Glutamatergic neuron (in vitro differentiated cells): ENCODE data around the gene CERS2. TPM values are rescaled to one million over a fixed set of nuclear protein-coding genes. Genes with fewer than 3 reads are reported as not detected.

Experiments
- DNase-seq: peaks from one replicate; pipeline ENCODE4 v3.0.0; 2022
- H3K27ac Mint-ChIP-seq: one replicate; pipeline ENCODE4 v1.8.0; 2020; ENCODE audit warnings: mild to moderate bottlenecking, mixed read lengths, inconsistent platforms; ENCODE audit not compliant: unreplicated experiment
- H3K27me3 Mint-ChIP-seq: one replicate; pipeline ENCODE4 v1.8.0; 2020; ENCODE audit warnings: mild to moderate bottlenecking, moderate library complexity, mixed read lengths, inconsistent platforms; ENCODE audit not compliant: unreplicated experiment
- H3K36me3 Mint-ChIP-seq: one replicate; pipeline ENCODE4 v1.8.0; 2020; ENCODE audit warnings: mild to moderate bottlenecking, mixed read lengths, inconsistent platforms; ENCODE audit not compliant: unreplicated experiment
- H3K4me1 Mint-ChIP-seq: one replicate; pipeline ENCODE4 v1.8.0; 2020; ENCODE audit warnings: mild to moderate bottlenecking, low read depth, mixed read lengths, inconsistent platforms; ENCODE audit not compliant: unreplicated experiment
- H3K4me3 Mint-ChIP-seq: one replicate; pipeline ENCODE4 v1.8.0; 2020; ENCODE audit warnings: mild to moderate bottlenecking, mixed read lengths, inconsistent platforms; ENCODE audit not compliant: unreplicated experiment
- H3K9me3 Mint-ChIP-seq: one replicate; pipeline ENCODE4 v1.8.0; 2020; ENCODE audit warnings: mild to moderate bottlenecking, moderate library complexity, mixed read lengths, inconsistent platforms; ENCODE audit not compliant: unreplicated experiment
- CTCF ChIP-seq: fragments of 200-600 bp; sonication (generic); IDR thresholded peaks from one replicate; pipeline ENCODE4 v1.5.0; 2021; ENCODE audit not compliant: partially characterized antibody, unreplicated experiment
- total RNA-seq: library from RNA; stranded (reverse); fragmentation: NEBNext Ultra II Directional; extraction: Animal tissue kit (Norgen Biotek cat#: 25700); gene quantifications from one replicate; pipeline ENCODE4 v1.2.1, GENCODE V29; 2021; ENCODE audit not compliant: unreplicated experiment

CERS2 gene
- total RNA-seq, 1 donor from 2014 or later: 94.2 TPM

- Mint-ChIP-seq H3K9me3 (peaks cover 2% of the 10 kb centered on the region), H3K36me3 (peaks cover 5% of the 10 kb centered on the region), H3K27me3 (peaks cover 6% of the 10 kb centered on the region), H3K4me3 (no peak overlapping the region), H3K4me1 (peaks cover 15% of the 10 kb centered on the region), H3K27ac (no peak overlapping the region)
- TF ChIP-seq CTCF: no peak
- DNase-seq: no peak
Measured at GRCh38 chr1:151001602-151002001, 27.0 kb upstream of the CERS2 start.

DNA sequence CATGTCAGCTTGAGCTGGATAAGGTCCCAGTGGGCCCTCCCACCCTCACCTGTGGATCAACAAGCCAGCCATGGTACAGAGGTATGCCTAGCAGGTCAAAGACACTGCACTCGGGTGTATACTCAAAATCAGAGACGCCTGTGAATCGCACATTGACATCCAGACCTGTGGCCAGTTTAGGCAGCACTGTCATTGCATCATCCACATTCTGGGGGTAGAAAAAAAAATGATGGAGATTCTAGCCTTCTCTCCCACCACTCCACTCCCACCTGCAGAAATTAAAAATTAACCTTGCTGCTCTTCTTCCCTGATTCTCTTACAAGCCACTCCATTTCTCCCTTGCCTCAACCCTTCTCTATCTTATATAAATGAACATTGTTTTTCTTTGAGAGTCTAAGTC is 25.8 kb upstream of the CERS2 start:
- no peak overlapping the region for H3K27ac Mint-ChIP-seq
- H3K4me3 Mint-ChIP-seq: no peak overlapping the region
- no peak for TF ChIP-seq CTCF
- peaks cover 3% of the 10 kb centered on the region for H3K27me3 Mint-ChIP-seq
- no peak for DNase-seq
- peaks cover 5% of the 10 kb centered on the region for H3K36me3 Mint-ChIP-seq
- H3K4me1 Mint-ChIP-seq: peaks cover 8% of the 10 kb centered on the region
- H3K9me3 Mint-ChIP-seq: peaks cover 2% of the 10 kb centered on the region

DNA sequence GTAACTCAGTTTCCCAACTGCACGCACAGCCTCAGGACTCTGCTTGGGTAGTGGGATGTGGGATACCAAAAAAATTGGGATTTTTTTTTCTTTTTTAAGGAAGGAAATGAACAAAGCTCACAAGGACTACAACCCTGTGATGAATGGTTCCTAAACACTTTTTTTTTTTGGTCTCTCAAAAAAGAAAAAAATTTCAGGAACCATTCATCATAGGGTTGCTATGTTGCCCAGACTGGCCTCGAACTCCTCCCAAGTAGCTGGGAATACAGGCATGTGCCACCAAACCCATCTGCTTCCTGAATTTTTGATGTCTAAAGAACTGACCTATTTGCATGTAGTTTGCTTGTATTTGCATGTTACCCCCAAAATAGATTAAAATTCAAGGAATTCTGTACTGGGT is 25.3 kb upstream of the CERS2 start:
- Mint-ChIP-seq H3K27me3 (peaks cover 2% of the 10 kb centered on the region), H3K4me3 (no peak overlapping the region), H3K9me3 (peaks cover 2% of the 10 kb centered on the region), H3K36me3 (peaks cover 5% of the 10 kb centered on the region), H3K4me1 (peaks cover 7% of the 10 kb centered on the region), H3K27ac (no peak overlapping the region)
- no peak for DNase-seq
- no peak for TF ChIP-seq CTCF

- H3K4me1 Mint-ChIP-seq: peaks cover 7% of the 10 kb centered on the region
- no peak overlapping the region for H3K27ac Mint-ChIP-seq
- no peak for TF ChIP-seq CTCF
- peaks cover 2% of the 10 kb centered on the region for H3K27me3 Mint-ChIP-seq
- no peak overlapping the region for H3K4me3 Mint-ChIP-seq
- peaks cover 5% of the 10 kb centered on the region for H3K36me3 Mint-ChIP-seq
- DNase-seq: no peak
- H3K9me3 Mint-ChIP-seq: peaks cover 2% of the 10 kb centered on the region
Measured at GRCh38 chr1:150999051-150999674, 24.5 kb upstream of the CERS2 start.

GRCh38 chr1:150997949-150998348 is 23.3 kb upstream of the CERS2 start:
- Mint-ChIP-seq H3K27ac (no peak overlapping the region), H3K4me1 (peaks cover 7% of the 10 kb centered on the region), H3K4me3 (no peak overlapping the region)

More at GRCh38 chr1:150997949-150998348, 23.3 kb upstream of the CERS2 start:
- Mint-ChIP-seq H3K36me3 (peaks cover 4% of the 10 kb centered on the region), H3K9me3 (peaks cover 2% of the 10 kb centered on the region), H3K27me3 (peaks cover 2% of the 10 kb centered on the region)
- TF ChIP-seq CTCF: no peak
- no peak for DNase-seq
